ENCODE results near the gene NFATC2.

NFATC2 gene

GRCh38 chr20:51507216-51508036 lies 35.1 kb downstream of the NFATC2 start (continued):
- TF ChIP-seq ZBTB26 (tag by site-specific recombination; optimal IDR thresholded peaks at IDR 0.05) (no peak), ZNF140 (tag by site-specific recombination; IDR thresholded peaks at IDR 0.05) (no peak), ZNF777 (tag by site-specific recombination; IDR thresholded peaks at IDR 0.05; ENCODE audit: borderline replicate concordance) (no peak)

GRCh38 chr20:51506527-51507215 lies 35.8 kb downstream of the NFATC2 start:
- ChIA-PET POLR2A (no interaction called here), CTCF (interaction anchor here (0.6 kb wide), 1 partner anchor 90 kb away, joined by 3 read pairs; no protein-coding TSS in a partner anchor)
- Histone ChIP-seq H3K36me3 (ENCODE audit: control insufficient read depth in 2 of 2, insufficient read depth in 1 of 2, low read length in 2 of 2) (no peaks in the 10 kb centered on the region), H3K4me1 (ENCODE audit: control insufficient read depth, insufficient read depth, low read length) (peaks cover 2% of the 10 kb centered on the region; the same call in 1 of the 2 replicates), H3K9me3 (ENCODE audit: control insufficient read depth, insufficient read depth, low read depth, low read length) (no peaks in the 10 kb centered on the region), H3K4me3 (ENCODE audit: low read depth, low read length) (no peak overlapping the region), H3K27ac (ENCODE audit: extremely low read depth, low read depth, low read length) (no peak overlapping the region)
- no peak for TF ChIP-seq ZNF514 (tag by site-specific recombination; IDR thresholded peaks at IDR 0.05)
- TF ChIP-seq ZIC2 (tag by site-specific recombination; IDR thresholded peaks at IDR 0.05) = peak; percentile 87
- TF ChIP-seq ZNF214 (tag by site-specific recombination; IDR thresholded peaks at IDR 0.05; ENCODE audit: borderline replicate concordance) = no peak
- TF ChIP-seq EGR2 (tag by site-specific recombination; IDR thresholded peaks at IDR 0.05; ENCODE audit: low read depth) = peak; percentile 49
- no peak for TF ChIP-seq ZSCAN30 (tag by site-specific recombination; IDR thresholded peaks at IDR 0.05)
- TF ChIP-seq MYNN (tag by site-specific recombination; IDR thresholded peaks at IDR 0.05; ENCODE audit: borderline replicate concordance) = no peak
- no peak for TF ChIP-seq BCL6B (tag by site-specific recombination; IDR thresholded peaks at IDR 0.05)
- no peak for TF ChIP-seq ZNF707 (tag by site-specific recombination; IDR thresholded peaks at IDR 0.05)
- TF ChIP-seq ZNF776 (tag by site-specific recombination; IDR thresholded peaks at IDR 0.05; ENCODE audit: borderline replicate concordance) = no peak
- no peak for TF ChIP-seq ZNF544 (tag by site-specific recombination; IDR thresholded peaks at IDR 0.05)
- TF ChIP-seq ZBTB21 (tag by site-specific recombination; IDR thresholded peaks at IDR 0.05) = no peak
- peak; percentile 55 for TF ChIP-seq ZFHX2 (tag by site-specific recombination; conservative IDR thresholded peaks at IDR 0.05)

- ChIA-PET CTCF (interaction anchor here (0.6 to 2.1 kb wide), 2 partner anchors 38 to 89 kb away, joined by 3 to 10 read pairs; no protein-coding TSS in a partner anchor), POLR2A (no interaction called here)
- no peaks in the 10 kb centered on the region for H3K36me3 ChIP-seq (ENCODE audit: control insufficient read depth in 2 of 2, insufficient read depth in 1 of 2, low read length in 2 of 2)
- peaks cover 3% of the 10 kb centered on the region; the same call in 1 of the 2 replicates for H3K4me1 ChIP-seq (ENCODE audit: control insufficient read depth, insufficient read depth, low read length)
- H3K9me3 ChIP-seq (ENCODE audit: control insufficient read depth, insufficient read depth, low read depth, low read length) = no peaks in the 10 kb centered on the region
- H3K27ac ChIP-seq (ENCODE audit: extremely low read depth, low read depth, low read length) = no peak overlapping the region
- H3K4me3 ChIP-seq (ENCODE audit: low read depth, low read length) = no peak overlapping the region
- no peak for TF ChIP-seq ZNF114 (tag by site-specific recombination; IDR thresholded peaks at IDR 0.05)
- TF ChIP-seq ZIC2 (tag by site-specific recombination; IDR thresholded peaks at IDR 0.05) = no peak
- no peak for TF ChIP-seq ZNF777 (tag by site-specific recombination; IDR thresholded peaks at IDR 0.05; ENCODE audit: borderline replicate concordance)
- no peak for TF ChIP-seq ZBTB8A (tag by site-specific recombination; IDR thresholded peaks at IDR 0.05)
- no peak for TF ChIP-seq ZNF830 (tag by site-specific recombination; IDR thresholded peaks at IDR 0.05; ENCODE audit: low read depth)
- TF ChIP-seq ZNF624 (tag by site-specific recombination; IDR thresholded peaks at IDR 0.05) = no peak
- TF ChIP-seq ZNF133 (tag by site-specific recombination; IDR thresholded peaks at IDR 0.05) = no peak
- TF ChIP-seq KLF8 (tag by site-specific recombination; IDR thresholded peaks at IDR 0.05) = no peak
- no peak for TF ChIP-seq ATF2 (tag by site-specific recombination; IDR thresholded peaks at IDR 0.05; ENCODE audit: low read depth)
- TF ChIP-seq ZNF211 (tag by site-specific recombination; IDR thresholded peaks at IDR 0.05; ENCODE audit: low read depth) = no peak
- no peak for TF ChIP-seq INSM2 (tag by site-specific recombination; IDR thresholded peaks at IDR 0.05)
- TF ChIP-seq ZNF24 (tag by site-specific recombination; IDR thresholded peaks at IDR 0.05) = no peak
- TF ChIP-seq ZNF792 (tag by site-specific recombination; IDR thresholded peaks at IDR 0.05) = no peak
- TF ChIP-seq IKZF3 (tag by site-specific recombination; IDR thresholded peaks at IDR 0.05) = no peak
Observed at GRCh38 chr20:51505566-51505965, 37.0 kb downstream of the NFATC2 start.

Measured in HEK293 (cell line).